Thymus (tissue), 14 donors: ENCODE measurements around the gene NT5DC1. TPM values are rescaled to one million over a fixed set of nuclear protein-coding genes. Genes with fewer than 3 reads are reported as not detected.
A peak's percentile ranks its signal among the peaks of the same experiment; 100 is the strongest.

Experiments
- DNase-seq, 9 donors: peaks; one replicate each; pipeline ENCODE4 v3.0.0-alpha.2; 2013; ENCODE audit warnings: low spot score in 9 of 9, low read depth in 6 of 9, missing footprints in 1 of 9
- H3K27ac ChIP-seq, 2 donors: one replicate each; pipeline ENCODE4 v1.5.1; 2013; ENCODE audit warnings: control low read depth in 1 of 2, low read depth in 1 of 2, low read length in 1 of 2, mild to moderate bottlenecking in 1 of 2, moderate library complexity in 1 of 2
- H3K27me3 ChIP-seq, 2 donors: one replicate each; pipeline ENCODE4 v1.5.1; 2013; ENCODE audit warnings: low read length in 1 of 2; ENCODE audit not compliant: control insufficient read depth in 2 of 2, insufficient read depth in 1 of 2
- H3K36me3 ChIP-seq, 2 donors: one replicate each; pipeline ENCODE4 v1.5.1; 2013; ENCODE audit warnings: low read length in 1 of 2, mild to moderate bottlenecking in 1 of 2, moderate library complexity in 1 of 2; ENCODE audit not compliant: control insufficient read depth in 2 of 2, insufficient read depth in 2 of 2
- H3K4me1 ChIP-seq, 2 donors: one replicate each; pipeline ENCODE4 v1.5.1; 2013; ENCODE audit warnings: low read length in 2 of 2; ENCODE audit not compliant: control insufficient read depth in 2 of 2, insufficient read depth in 2 of 2
- H3K4me3 ChIP-seq, 2 donors: one replicate each; pipeline ENCODE4 v1.5.1; 2013; ENCODE audit warnings: low read length in 2 of 2, control low read depth in 1 of 2, mild to moderate bottlenecking in 1 of 2
- H3K9me3 ChIP-seq, 2 donors: one replicate each; pipeline ENCODE4 v1.5.1; 2013; ENCODE audit warnings: low read length in 1 of 2, mild to moderate bottlenecking in 1 of 2; ENCODE audit not compliant: control insufficient read depth in 2 of 2, insufficient read depth in 1 of 2
- WGBS: extraction: QIAGEN DNeasy Blood & Tissue Kit; methylation state at CpG from one replicate; pipeline ENCODE4 v1.1.7; 2013; 5-methylcytosine and 5-hydroxymethylcytosine counted together
- long read RNA-seq, 10 donors: transcript quantifications; one replicate each; lab custom pipeline, GENCODE V29; 2026
- polyA plus RNA-seq: library from polyadenylated mRNA; stranded (reverse); fragments of 200-250 nt; gene quantifications from one replicate; pipeline ENCODE4 v1.2.3, GENCODE V29; 2013
- total RNA-seq: library from RNA; stranded (reverse); fragments of 120-200 nt; gene quantifications from one replicate; pipeline ENCODE4 v1.2.4, GENCODE V29; 2013
- donor health status: healthy.

NT5DC1 gene
- total RNA-seq (15.6 TPM), polyA plus RNA-seq (14.1 TPM)
- long read RNA-seq, donor 1, full-length matches to known transcripts: 1 of 1 reads
- long read RNA-seq, donor 1, partial matches to known transcripts: 0 of 1 reads
- long read RNA-seq, donor 1, other reads (novel, unspliced or antisense): 0 of 1 reads
- long read RNA-seq, donor 2: 0 reads
- long read RNA-seq, donor 3, full-length matches to known transcripts: 9 of 9 reads
- long read RNA-seq, donor 3, partial matches to known transcripts: 0 of 9 reads
- long read RNA-seq, donor 3, other reads (novel, unspliced or antisense): 0 of 9 reads
- long read RNA-seq, donor 4, full-length matches to known transcripts: 7 of 7 reads
- long read RNA-seq, donor 4, partial matches to known transcripts: 0 of 7 reads
- long read RNA-seq, donor 4, other reads (novel, unspliced or antisense): 0 of 7 reads
- long read RNA-seq, donor 5, full-length matches to known transcripts: 12 of 12 reads
- long read RNA-seq, donor 5, partial matches to known transcripts: 0 of 12 reads
- long read RNA-seq, donor 5, other reads (novel, unspliced or antisense): 0 of 12 reads
- long read RNA-seq, donor 6, full-length matches to known transcripts: 3 of 3 reads
- long read RNA-seq, donor 6, partial matches to known transcripts: 0 of 3 reads
- long read RNA-seq, donor 6, other reads (novel, unspliced or antisense): 0 of 3 reads
- long read RNA-seq, donor 7, full-length matches to known transcripts: 13 of 13 reads
- long read RNA-seq, donor 7, partial matches to known transcripts: 0 of 13 reads
- long read RNA-seq, donor 7, other reads (novel, unspliced or antisense): 0 of 13 reads
- long read RNA-seq, donor 8: 0 reads
- long read RNA-seq, donor 9, full-length matches to known transcripts: 2 of 2 reads
- long read RNA-seq, donor 9, partial matches to known transcripts: 0 of 2 reads
- long read RNA-seq, donor 9, other reads (novel, unspliced or antisense): 0 of 2 reads
- long read RNA-seq, donor 10, full-length matches to known transcripts: 5 of 5 reads
- long read RNA-seq, donor 10, partial matches to known transcripts: 0 of 5 reads
- long read RNA-seq, donor 10, other reads (novel, unspliced or antisense): 0 of 5 reads

DNA sequence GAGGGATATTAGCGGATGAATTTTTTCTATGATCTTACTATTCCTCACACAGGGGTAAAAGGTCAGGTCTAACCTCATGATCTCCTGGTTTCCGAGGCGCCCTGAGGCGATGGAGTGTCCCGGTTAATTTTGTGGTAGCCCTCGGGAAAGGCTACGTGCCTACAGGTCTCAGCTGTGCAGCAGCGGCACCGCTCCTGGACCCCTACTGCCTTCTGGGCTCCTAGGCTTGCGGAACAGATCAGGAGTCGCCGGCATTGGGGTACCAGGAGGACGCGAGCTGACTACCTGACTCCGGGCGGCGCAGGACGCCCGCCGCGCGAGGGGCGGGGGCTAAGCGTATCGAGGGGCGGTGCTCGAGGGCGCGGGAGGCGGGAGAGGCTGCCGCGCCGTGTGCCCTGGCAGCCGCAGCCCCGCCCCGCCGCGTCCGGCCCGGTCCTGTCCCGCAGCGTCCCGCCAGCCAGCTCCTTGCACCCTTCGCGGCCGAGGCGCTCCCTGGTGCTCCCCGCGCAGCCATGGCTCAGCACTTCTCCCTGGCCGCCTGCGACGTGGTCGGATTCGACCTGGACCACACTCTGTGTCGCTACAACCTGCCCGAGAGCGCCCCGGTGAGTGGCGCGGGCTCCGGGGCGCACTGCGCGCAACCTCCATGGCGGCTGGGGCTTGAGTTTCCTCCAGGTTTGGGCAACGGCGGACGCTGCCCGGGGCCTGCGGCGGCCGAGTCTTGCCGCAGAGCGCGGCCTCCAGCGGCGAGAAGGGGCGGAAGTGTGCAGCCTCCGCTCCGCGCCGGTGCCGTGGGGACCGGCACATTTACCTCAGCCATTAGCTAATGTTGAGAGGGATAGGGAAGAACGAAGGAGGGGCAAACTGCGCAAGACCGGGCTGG is at the start of gene NT5DC1:
Gene NT5DC1 (plus strand): TSS at position 435 of the 883 bp plus-strand sequence. CDS start 78 bp downstream, at position 513.
- H3K27ac ChIP-seq: peak within 1 kb of the TSS; percentile 72 to 97
- H3K4me1 ChIP-seq: peaks cover 7 to 9% of the 10 kb centered on the region in 2 donors
- WGBS: under 1% methylated on average over 87 of the region's 87 CpGs
- H3K9me3 ChIP-seq: peaks cover 1 to 8% of the 10 kb centered on the region in 2 donors
- H3K4me3 ChIP-seq: peak within 1 kb of the TSS; percentile 62 to 88
- no peaks in the 10 kb centered on the region for H3K36me3 ChIP-seq
- peaks cover 0 to 5% of the 10 kb centered on the region in 2 donors for H3K27me3 ChIP-seq
- peak; percentile 37 to 89 (median 66) for DNase-seq

- no peak for DNase-seq
- Histone ChIP-seq H3K9me3 (no peaks in the 10 kb centered on the region), H3K36me3 (no peaks in the 10 kb centered on the region), H3K4me3 (no peak overlapping the region), H3K27ac (no peak overlapping the region), H3K27me3 (no peaks in the 10 kb centered on the region), H3K4me1 (no peaks in the 10 kb centered on the region)
- 82% methylated on average over 3 of the region's 3 CpGs for WGBS
Measured at GRCh38 chr6:116051244-116051643, 49.4 kb upstream of the NT5DC1 start.

- no peaks in the 10 kb centered on the region for H3K4me1 ChIP-seq
- H3K27me3 ChIP-seq: no peaks in the 10 kb centered on the region
- no peaks in the 10 kb centered on the region for H3K36me3 ChIP-seq
- no peaks in the 10 kb centered on the region for H3K9me3 ChIP-seq
- no peak overlapping the region for H3K4me3 ChIP-seq
- DNase-seq: no peak
- no peak overlapping the region for H3K27ac ChIP-seq
- WGBS: 99% methylated on average over 1 of the region's 1 CpG
Measured at GRCh38 chr6:116055513-116055912, 45.1 kb upstream of the NT5DC1 start.

- Histone ChIP-seq H3K36me3 (no peaks in the 10 kb centered on the region), H3K9me3 (no peaks in the 10 kb centered on the region), H3K4me3 (no peak overlapping the region), H3K27me3 (no peaks in the 10 kb centered on the region), H3K27ac (no peak overlapping the region), H3K4me1 (no peaks in the 10 kb centered on the region)
- 87% methylated on average over 2 of the region's 2 CpGs for WGBS
- DNase-seq: no peak
Measured at GRCh38 chr6:116057766-116058165, 42.9 kb upstream of the NT5DC1 start.

GRCh38 chr6:116059713-116060571 is 40.7 kb upstream of the NT5DC1 start:
- peak overlapping the region in 1 of 2 donors; percentile 17 for H3K4me3 ChIP-seq
- H3K9me3 ChIP-seq: no peaks in the 10 kb centered on the region
- no peaks in the 10 kb centered on the region for H3K27me3 ChIP-seq
- WGBS: 86% methylated on average over 13 of the region's 13 CpGs
- H3K4me1 ChIP-seq: no peaks in the 10 kb centered on the region
- no peak for DNase-seq
- no peaks in the 10 kb centered on the region for H3K36me3 ChIP-seq
- peak overlapping the region; percentile 47 to 59 for H3K27ac ChIP-seq

GRCh38 chr6:116060572-116061283 is 39.9 kb upstream of the NT5DC1 start, which contains the start of gene FRK:
Gene FRK, minus strand, starts transcription at chr6:116060891. Its CDS starts 580 bp downstream, at chr6:116060311.
- H3K36me3 ChIP-seq: no peaks in the 10 kb centered on the region
- WGBS: 89% methylated on average over 7 of the region's 7 CpGs
- H3K27me3 ChIP-seq: no peaks in the 10 kb centered on the region
- peak within 1 kb of the TSS in 1 of 2 donors; percentile 17 for H3K4me3 ChIP-seq
- H3K9me3 ChIP-seq: no peaks in the 10 kb centered on the region
- DNase-seq: no peak
- H3K27ac ChIP-seq: peak within 1 kb of the TSS; percentile 48 to 59
- H3K4me1 ChIP-seq: no peaks in the 10 kb centered on the region

GRCh38 chr6:116062496-116062895 is 38.2 kb upstream of the NT5DC1 start:
- Histone ChIP-seq H3K27ac (no peak overlapping the region), H3K36me3 (no peaks in the 10 kb centered on the region), H3K4me1 (no peaks in the 10 kb centered on the region), H3K9me3 (no peaks in the 10 kb centered on the region), H3K27me3 (no peaks in the 10 kb centered on the region), H3K4me3 (no peak overlapping the region)
- DNase-seq: no peak
- WGBS: 93% methylated on average over 4 of the region's 4 CpGs
